ENCODE measurements around the gene ZNF608. TPM values are rescaled to one million over a fixed set of nuclear protein-coding genes. Genes with fewer than 3 reads are reported as not detected.

ZNF608 gene
- total and polyA plus RNA-seq, 4 donors = 1.4 to 7.6 (median 3.2) TPM

DNA sequence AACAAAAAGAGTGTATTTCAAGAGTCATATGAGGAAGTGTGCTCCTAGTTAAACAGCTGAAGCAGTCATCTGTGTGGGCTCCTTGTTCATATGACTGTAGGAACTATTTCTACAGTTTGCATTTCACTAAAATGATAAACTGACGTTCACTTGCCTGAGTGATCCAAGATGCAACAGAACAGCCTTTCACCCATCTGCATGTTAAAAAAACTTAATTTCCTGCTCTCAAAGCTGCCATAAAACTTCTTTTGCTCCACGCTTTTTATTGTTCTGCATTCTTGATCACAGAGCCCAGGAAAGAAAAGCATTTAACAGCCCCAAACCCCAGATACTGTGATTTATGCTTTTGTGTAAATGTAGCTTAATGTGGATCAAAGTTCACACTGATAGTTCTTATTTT is 43.9 kb downstream of the ZNF608 start:
- peaks cover 0 to 2% (median 0%) of the 10 kb centered on the region in 4 donors for H3K4me1 ChIP-seq (ENCODE audit: control insufficient read depth in 4 of 4, insufficient read depth in 4 of 4, low read length in 3 of 4)
- no peaks in the 10 kb centered on the region for H3K9me3 ChIP-seq (ENCODE audit: control insufficient read depth in 4 of 4, low read length in 3 of 4)
- no peak overlapping the region for H3K9ac ChIP-seq (ENCODE audit: low read depth in 1 of 2, low read length in 2 of 2)
- H3K4me3 ChIP-seq (ENCODE audit: low read depth in 1 of 3, low read length in 3 of 3) = no peak overlapping the region
- 71% methylated on average over 2 of the region's 2 CpGs for WGBS
- DNase-seq (ENCODE audit: low spot score) = no peak
- H3K27ac ChIP-seq (ENCODE audit: low read depth in 1 of 2, low read length in 2 of 2) = no peak overlapping the region
- peaks cover 0 to 2% (median 0%) of the 10 kb centered on the region in 4 donors for H3K36me3 ChIP-seq (ENCODE audit: control insufficient read depth in 4 of 4, insufficient read depth in 3 of 4, low read depth in 1 of 4, low read length in 3 of 4)
- H3K27me3 ChIP-seq (ENCODE audit: control insufficient read depth in 4 of 4, insufficient read depth in 4 of 4, low read length in 3 of 4) = no peaks in the 10 kb centered on the region
- TF ChIP-seq NR2F2 (IDR thresholded peaks at IDR 0.05) (no peak), JUND (IDR thresholded peaks at IDR 0.05) (no peak), YY1 (IDR thresholded peaks at IDR 0.05) (no peak), FOXA2 (IDR thresholded peaks at IDR 0.05) (no peak), HNF4G (IDR thresholded peaks at IDR 0.05) (no peak), RAD21 (IDR thresholded peaks at IDR 0.05) (no peak), HNF4A (conservative IDR thresholded peaks at IDR 0.05) (no peak), SP1 (IDR thresholded peaks at IDR 0.05) (no peak), GABPA (IDR thresholded peaks at IDR 0.05 in 1 of 2, conservative IDR thresholded peaks at IDR 0.05 in 1 of 2) (no peak), FOXA1 (IDR thresholded peaks at IDR 0.05) (no peak)
- TF ChIP-seq, protein P1, sequence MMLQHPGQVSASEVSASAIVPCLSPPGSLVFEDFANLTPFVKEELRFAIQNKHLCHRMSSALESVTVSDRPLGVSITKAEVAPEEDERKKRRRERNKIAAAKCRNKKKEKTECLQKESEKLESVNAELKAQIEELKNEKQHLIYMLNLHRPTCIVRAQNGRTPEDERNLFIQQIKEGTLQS (IDR thresholded peaks at IDR 0.05) = no peak
- TF ChIP-seq, protein P2, sequence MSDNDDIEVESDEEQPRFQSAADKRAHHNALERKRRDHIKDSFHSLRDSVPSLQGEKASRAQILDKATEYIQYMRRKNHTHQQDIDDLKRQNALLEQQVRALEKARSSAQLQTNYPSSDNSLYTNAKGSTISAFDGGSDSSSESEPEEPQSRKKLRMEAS (IDR thresholded peaks at IDR 0.05) = no peak
- TF ChIP-seq, protein P3, sequence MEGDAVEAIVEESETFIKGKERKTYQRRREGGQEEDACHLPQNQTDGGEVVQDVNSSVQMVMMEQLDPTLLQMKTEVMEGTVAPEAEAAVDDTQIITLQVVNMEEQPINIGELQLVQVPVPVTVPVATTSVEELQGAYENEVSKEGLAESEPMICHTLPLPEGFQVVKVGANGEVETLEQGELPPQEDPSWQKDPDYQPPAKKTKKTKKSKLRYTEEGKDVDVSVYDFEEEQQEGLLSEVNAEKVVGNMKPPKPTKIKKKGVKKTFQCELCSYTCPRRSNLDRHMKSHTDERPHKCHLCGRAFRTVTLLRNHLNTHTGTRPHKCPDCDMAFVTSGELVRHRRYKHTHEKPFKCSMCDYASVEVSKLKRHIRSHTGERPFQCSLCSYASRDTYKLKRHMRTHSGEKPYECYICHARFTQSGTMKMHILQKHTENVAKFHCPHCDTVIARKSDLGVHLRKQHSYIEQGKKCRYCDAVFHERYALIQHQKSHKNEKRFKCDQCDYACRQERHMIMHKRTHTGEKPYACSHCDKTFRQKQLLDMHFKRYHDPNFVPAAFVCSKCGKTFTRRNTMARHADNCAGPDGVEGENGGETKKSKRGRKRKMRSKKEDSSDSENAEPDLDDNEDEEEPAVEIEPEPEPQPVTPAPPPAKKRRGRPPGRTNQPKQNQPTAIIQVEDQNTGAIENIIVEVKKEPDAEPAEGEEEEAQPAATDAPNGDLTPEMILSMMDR (IDR thresholded peaks at IDR 0.05; ENCODE audit: low read depth, low read length, missing input control) = no peak
- TF ChIP-seq, protein P4, sequence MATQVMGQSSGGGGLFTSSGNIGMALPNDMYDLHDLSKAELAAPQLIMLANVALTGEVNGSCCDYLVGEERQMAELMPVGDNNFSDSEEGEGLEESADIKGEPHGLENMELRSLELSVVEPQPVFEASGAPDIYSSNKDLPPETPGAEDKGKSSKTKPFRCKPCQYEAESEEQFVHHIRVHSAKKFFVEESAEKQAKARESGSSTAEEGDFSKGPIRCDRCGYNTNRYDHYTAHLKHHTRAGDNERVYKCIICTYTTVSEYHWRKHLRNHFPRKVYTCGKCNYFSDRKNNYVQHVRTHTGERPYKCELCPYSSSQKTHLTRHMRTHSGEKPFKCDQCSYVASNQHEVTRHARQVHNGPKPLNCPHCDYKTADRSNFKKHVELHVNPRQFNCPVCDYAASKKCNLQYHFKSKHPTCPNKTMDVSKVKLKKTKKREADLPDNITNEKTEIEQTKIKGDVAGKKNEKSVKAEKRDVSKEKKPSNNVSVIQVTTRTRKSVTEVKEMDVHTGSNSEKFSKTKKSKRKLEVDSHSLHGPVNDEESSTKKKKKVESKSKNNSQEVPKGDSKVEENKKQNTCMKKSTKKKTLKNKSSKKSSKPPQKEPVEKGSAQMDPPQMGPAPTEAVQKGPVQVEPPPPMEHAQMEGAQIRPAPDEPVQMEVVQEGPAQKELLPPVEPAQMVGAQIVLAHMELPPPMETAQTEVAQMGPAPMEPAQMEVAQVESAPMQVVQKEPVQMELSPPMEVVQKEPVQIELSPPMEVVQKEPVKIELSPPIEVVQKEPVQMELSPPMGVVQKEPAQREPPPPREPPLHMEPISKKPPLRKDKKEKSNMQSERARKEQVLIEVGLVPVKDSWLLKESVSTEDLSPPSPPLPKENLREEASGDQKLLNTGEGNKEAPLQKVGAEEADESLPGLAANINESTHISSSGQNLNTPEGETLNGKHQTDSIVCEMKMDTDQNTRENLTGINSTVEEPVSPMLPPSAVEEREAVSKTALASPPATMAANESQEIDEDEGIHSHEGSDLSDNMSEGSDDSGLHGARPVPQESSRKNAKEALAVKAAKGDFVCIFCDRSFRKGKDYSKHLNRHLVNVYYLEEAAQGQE (IDR thresholded peaks at IDR 0.05) = no peak
- TF ChIP-seq, protein P5, sequence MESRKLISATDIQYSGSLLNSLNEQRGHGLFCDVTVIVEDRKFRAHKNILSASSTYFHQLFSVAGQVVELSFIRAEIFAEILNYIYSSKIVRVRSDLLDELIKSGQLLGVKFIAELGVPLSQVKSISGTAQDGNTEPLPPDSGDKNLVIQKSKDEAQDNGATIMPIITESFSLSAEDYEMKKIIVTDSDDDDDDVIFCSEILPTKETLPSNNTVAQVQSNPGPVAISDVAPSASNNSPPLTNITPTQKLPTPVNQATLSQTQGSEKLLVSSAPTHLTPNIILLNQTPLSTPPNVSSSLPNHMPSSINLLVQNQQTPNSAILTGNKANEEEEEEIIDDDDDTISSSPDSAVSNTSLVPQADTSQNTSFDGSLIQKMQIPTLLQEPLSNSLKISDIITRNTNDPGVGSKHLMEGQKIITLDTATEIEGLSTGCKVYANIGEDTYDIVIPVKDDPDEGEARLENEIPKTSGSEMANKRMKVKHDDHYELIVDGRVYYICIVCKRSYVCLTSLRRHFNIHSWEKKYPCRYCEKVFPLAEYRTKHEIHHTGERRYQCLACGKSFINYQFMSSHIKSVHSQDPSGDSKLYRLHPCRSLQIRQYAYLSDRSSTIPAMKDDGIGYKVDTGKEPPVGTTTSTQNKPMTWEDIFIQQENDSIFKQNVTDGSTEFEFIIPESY (IDR thresholded peaks at IDR 0.05) = no peak

DNA sequence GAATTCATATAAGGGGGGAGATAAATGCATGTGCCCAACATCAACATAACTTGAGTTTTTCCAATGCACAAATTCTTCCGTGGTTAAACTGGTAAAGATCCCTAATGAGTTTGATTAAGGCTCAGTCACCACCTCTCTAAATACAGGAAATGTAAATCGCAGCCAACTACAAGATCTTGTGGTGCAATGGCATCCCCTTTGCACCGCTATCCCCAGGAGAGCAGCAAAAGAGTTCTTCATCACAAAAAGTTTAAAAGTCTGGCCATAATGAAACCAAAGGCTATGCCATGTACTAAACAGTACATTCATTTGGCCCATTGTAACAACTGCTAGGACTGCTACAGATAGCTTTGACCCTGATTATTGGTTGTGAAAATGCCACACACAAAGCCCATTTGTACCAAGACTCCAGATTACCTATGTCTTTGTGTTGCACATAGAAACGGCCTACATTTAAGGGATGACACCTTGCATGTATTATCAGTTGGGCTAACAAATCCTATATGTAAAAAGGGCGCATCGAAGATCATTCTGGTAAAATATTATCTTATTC is 44.5 kb downstream of the ZNF608 start:
- Histone ChIP-seq H3K9ac (ENCODE audit: low read depth in 1 of 2, low read length in 2 of 2) (no peak overlapping the region), H3K4me3 (ENCODE audit: low read depth in 1 of 3, low read length in 3 of 3) (no peak overlapping the region), H3K27me3 (ENCODE audit: control insufficient read depth in 4 of 4, insufficient read depth in 4 of 4, low read length in 3 of 4) (no peaks in the 10 kb centered on the region), H3K36me3 (ENCODE audit: control insufficient read depth in 4 of 4, insufficient read depth in 3 of 4, low read depth in 1 of 4, low read length in 3 of 4) (peaks cover 0 to 2% (median 0%) of the 10 kb centered on the region in 4 donors), H3K27ac (ENCODE audit: low read depth in 1 of 2, low read length in 2 of 2) (no peak overlapping the region), H3K9me3 (ENCODE audit: control insufficient read depth in 4 of 4, low read length in 3 of 4) (no peaks in the 10 kb centered on the region), H3K4me1 (ENCODE audit: control insufficient read depth in 4 of 4, insufficient read depth in 4 of 4, low read length in 3 of 4) (peaks cover 0 to 2% (median 0%) of the 10 kb centered on the region in 4 donors)
- no peak for DNase-seq (ENCODE audit: low spot score)
- 89% methylated on average over 6 of the region's 6 CpGs for WGBS
- TF ChIP-seq, protein P2 (IDR thresholded peaks at IDR 0.05) = no peak
- TF ChIP-seq RXRA (IDR thresholded peaks at IDR 0.05) (no peak), JUND (IDR thresholded peaks at IDR 0.05) (no peak), FOXA1 (IDR thresholded peaks at IDR 0.05) (no peak), TAF1 (conservative IDR thresholded peaks at IDR 0.05) (no peak), RAD21 (IDR thresholded peaks at IDR 0.05) (no peak)
- TF ChIP-seq, protein P5 (IDR thresholded peaks at IDR 0.05) = no peak

Measured in liver (tissue), 9 donors.